Neural progenitor cell (in vitro differentiated cells): ENCODE measurements around the gene SYT1. TPM values are rescaled to one million over a fixed set of nuclear protein-coding genes. Genes with fewer than 3 reads are reported as not detected.

Source experiments
- DNase-seq: peaks from one replicate; pipeline ENCODE4 v3.0.0-alpha.2; 2016; ENCODE audit warnings: low spot score
- H2AFZ ChIP-seq: fragments of 200-600 bp; sonication (generic); replicated peaks from 2 replicates; pipeline ENCODE4 v1.6.1; 2016; ENCODE audit warnings: antibody characterized with exemption
- H3F3A ChIP-seq: fragments of 200-600 bp; sonication (generic); 2 replicates; pipeline ENCODE4 v1.6.1; 2016; ENCODE audit warnings: antibody characterized with exemption, low read depth
- H3K27ac ChIP-seq: fragments of 200-600 bp; sonication (generic); 2 replicates; pipeline ENCODE4 v1.5.1; 2016; ENCODE audit warnings: mild to moderate bottlenecking
- H3K27me3 ChIP-seq: fragments of 200-600 bp; sonication (generic); 2 replicates; pipeline ENCODE4 v1.6.1; 2016; ENCODE audit warnings: mild to moderate bottlenecking, moderate library complexity
- H3K36me3 ChIP-seq: fragments of 200-600 bp; sonication (generic); 2 replicates; pipeline ENCODE4 v1.5.1; 2016
- H3K4me1 ChIP-seq: fragments of 200-600 bp; sonication (generic); 2 replicates; pipeline ENCODE4 v1.6.1; 2016; ENCODE audit warnings: mixed run types
- H3K4me2 ChIP-seq: fragments of 200-600 bp; sonication (generic); 2 replicates; pipeline ENCODE4 v1.6.1; 2016
- H3K4me3 ChIP-seq: fragments of 200-600 bp; sonication (generic); 2 replicates; pipeline ENCODE4 v1.5.1; 2016
- H3K79me2 ChIP-seq: fragments of 200-600 bp; sonication (generic); 2 replicates; pipeline ENCODE4 v1.6.1; 2016; ENCODE audit warnings: low read depth
- H3K9ac ChIP-seq: fragments of 200-600 bp; sonication (generic); 2 replicates; pipeline ENCODE4 v1.6.1; 2016
- H3K9me3 ChIP-seq: fragments of 200-600 bp; sonication (generic); 2 replicates; pipeline ENCODE4 v1.5.1; 2016; ENCODE audit warnings: low read depth
- H4K20me1 ChIP-seq: fragments of 200-600 bp; sonication (generic); 2 replicates; pipeline ENCODE4 v1.6.1; 2016; ENCODE audit warnings: low read depth
- H3K27ac Mint-ChIP-seq: 3 replicates; pipeline ENCODE4 v1.8.0; 2021; ENCODE audit warnings: mixed read lengths
- H3K27me3 Mint-ChIP-seq: 2 replicates; pipeline ENCODE4 v1.8.0; 2022; ENCODE audit warnings: low read depth, mild to moderate bottlenecking, inconsistent platforms, moderate library complexity, mixed read lengths; ENCODE audit not compliant: insufficient read depth
- H3K36me3 Mint-ChIP-seq: 3 replicates; pipeline ENCODE4 v1.8.0; 2021; ENCODE audit warnings: mixed read lengths
- H3K4me1 Mint-ChIP-seq: 3 replicates; pipeline ENCODE4 v1.8.0; 2021; ENCODE audit warnings: mixed read lengths
- H3K4me3 Mint-ChIP-seq: 3 replicates; pipeline ENCODE4 v1.8.0; 2021; ENCODE audit warnings: mild to moderate bottlenecking, moderate library complexity, mixed read lengths
- H3K9me3 Mint-ChIP-seq: 3 replicates; pipeline ENCODE4 v1.8.0; 2020; ENCODE audit warnings: mixed read lengths
- EZH2 ChIP-seq: fragments of 200-600 bp; sonication (generic); IDR thresholded peaks from 2 replicates; pipeline ENCODE4 v1.6.1; 2017; ENCODE audit warnings: antibody characterized with exemption, mild to moderate bottlenecking, moderate library complexity
- EZH2phosphoT487 ChIP-seq: fragments of 200-600 bp; sonication (generic); IDR thresholded peaks from 2 replicates; pipeline ENCODE4 v1.6.1; 2017; ENCODE audit warnings: antibody characterized with exemption
- total RNA-seq: library from RNA; depleted of rRNA; stranded (reverse); fragments of >200 nt; gene quantifications from 2 replicates; pipeline ENCODE4 v1.2.3, GENCODE V29; 2015; ENCODE audit warnings: low replicate concordance
- TF ChIP-seq, protein P1 (sequence below): fragments of 200-600 bp; sonication (generic); IDR thresholded peaks from 2 replicates; pipeline ENCODE4 v1.5.1; 2017; ENCODE audit warnings: antibody characterized with exemption, mild to moderate bottlenecking

SYT1 gene
- total RNA-seq, 1 donor from 2014 or later = 36.9 TPM

- Histone ChIP-seq H3K27ac (no peak overlapping the region), H3K9me3 (no peaks in the 10 kb centered on the region), H3K4me1 (no peaks in the 10 kb centered on the region), H3K36me3 (peaks cover 1% of the 10 kb centered on the region), H3K9ac (no peak overlapping the region), H3K4me3 (no peak overlapping the region), H3K79me2 (no peaks in the 10 kb centered on the region), H4K20me1 (no peaks in the 10 kb centered on the region), H3K4me2 (no peak overlapping the region), H3F3A (no peaks in the 10 kb centered on the region), H3K27me3 (no peaks in the 10 kb centered on the region), H2AFZ (no peak overlapping the region)
- Mint-ChIP-seq H3K27me3 (peaks cover 2% of the 10 kb centered on the region), H3K27ac (no peak overlapping the region), H3K4me3 (no peak overlapping the region), H3K9me3 (no peaks in the 10 kb centered on the region), H3K36me3 (no peaks in the 10 kb centered on the region), H3K4me1 (peaks cover 10% of the 10 kb centered on the region)
- DNase-seq = no peak
- TF ChIP-seq EZH2phosphoT487 = no peak
- no peak for TF ChIP-seq EZH2
- TF ChIP-seq, protein P1, sequence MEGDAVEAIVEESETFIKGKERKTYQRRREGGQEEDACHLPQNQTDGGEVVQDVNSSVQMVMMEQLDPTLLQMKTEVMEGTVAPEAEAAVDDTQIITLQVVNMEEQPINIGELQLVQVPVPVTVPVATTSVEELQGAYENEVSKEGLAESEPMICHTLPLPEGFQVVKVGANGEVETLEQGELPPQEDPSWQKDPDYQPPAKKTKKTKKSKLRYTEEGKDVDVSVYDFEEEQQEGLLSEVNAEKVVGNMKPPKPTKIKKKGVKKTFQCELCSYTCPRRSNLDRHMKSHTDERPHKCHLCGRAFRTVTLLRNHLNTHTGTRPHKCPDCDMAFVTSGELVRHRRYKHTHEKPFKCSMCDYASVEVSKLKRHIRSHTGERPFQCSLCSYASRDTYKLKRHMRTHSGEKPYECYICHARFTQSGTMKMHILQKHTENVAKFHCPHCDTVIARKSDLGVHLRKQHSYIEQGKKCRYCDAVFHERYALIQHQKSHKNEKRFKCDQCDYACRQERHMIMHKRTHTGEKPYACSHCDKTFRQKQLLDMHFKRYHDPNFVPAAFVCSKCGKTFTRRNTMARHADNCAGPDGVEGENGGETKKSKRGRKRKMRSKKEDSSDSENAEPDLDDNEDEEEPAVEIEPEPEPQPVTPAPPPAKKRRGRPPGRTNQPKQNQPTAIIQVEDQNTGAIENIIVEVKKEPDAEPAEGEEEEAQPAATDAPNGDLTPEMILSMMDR = no peak
Measured at GRCh38 chr12:79451365-79451764, 586.8 kb downstream of the SYT1 start.

- Histone ChIP-seq H3K4me1 (no peaks in the 10 kb centered on the region), H2AFZ (no peak overlapping the region), H3K4me2 (no peak overlapping the region), H3K79me2 (no peaks in the 10 kb centered on the region), H3K9me3 (no peaks in the 10 kb centered on the region), H3F3A (no peaks in the 10 kb centered on the region), H3K4me3 (no peak overlapping the region), H3K27me3 (no peaks in the 10 kb centered on the region), H3K27ac (no peak overlapping the region), H3K36me3 (no peaks in the 10 kb centered on the region), H3K9ac (no peak overlapping the region), H4K20me1 (no peaks in the 10 kb centered on the region)
- Mint-ChIP-seq H3K4me3 (no peak overlapping the region), H3K9me3 (no peaks in the 10 kb centered on the region), H3K27ac (no peak overlapping the region), H3K4me1 (peaks cover 10% of the 10 kb centered on the region), H3K36me3 (no peaks in the 10 kb centered on the region), H3K27me3 (peaks cover 2% of the 10 kb centered on the region)
- no peak for DNase-seq
- TF ChIP-seq EZH2 (no peak), EZH2phosphoT487 (no peak)
- TF ChIP-seq, protein P1 = no peak
Measured at GRCh38 chr12:79451978-79452377, 587.4 kb downstream of the SYT1 start.

DNA sequence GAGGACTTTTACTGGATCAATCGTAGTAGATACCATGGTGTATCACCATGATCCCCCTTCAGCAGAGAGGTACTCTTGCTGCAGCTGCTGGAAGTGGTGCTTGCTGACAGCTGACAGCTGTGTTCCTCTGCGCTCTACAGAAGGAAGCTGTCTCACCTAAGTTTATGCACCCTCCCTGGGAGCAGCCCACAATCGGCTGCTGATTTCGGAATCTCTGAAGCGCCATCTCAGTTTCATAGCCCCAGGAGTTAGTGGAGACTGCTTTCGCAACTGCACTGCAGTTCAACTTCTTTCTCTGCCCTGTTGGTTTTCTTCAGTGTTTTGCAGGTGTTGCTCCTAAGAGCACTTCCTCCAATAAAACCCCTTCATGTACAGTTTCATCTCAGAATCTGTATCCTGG, 588.3 kb downstream of the SYT1 start:
- Histone ChIP-seq H3F3A (peaks cover 6% of the 10 kb centered on the region), H3K9ac (no peak overlapping the region)
- no peaks in the 10 kb centered on the region for H3K9me3 Mint-ChIP-seq

More for the DNA sequence above, 588.3 kb downstream of the SYT1 start:
- DNase-seq = no peak
- Mint-ChIP-seq H3K4me3 (no peak overlapping the region), H3K4me1 (peaks cover 6% of the 10 kb centered on the region), H3K27me3 (peaks cover 2% of the 10 kb centered on the region), H3K36me3 (no peaks in the 10 kb centered on the region), H3K27ac (no peak overlapping the region)
- Histone ChIP-seq H2AFZ (no peak overlapping the region), H3K4me2 (no peak overlapping the region), H4K20me1 (no peaks in the 10 kb centered on the region), H3K27me3 (no peaks in the 10 kb centered on the region), H3K9me3 (no peaks in the 10 kb centered on the region), H3K4me1 (no peaks in the 10 kb centered on the region), H3K36me3 (no peaks in the 10 kb centered on the region), H3K79me2 (no peaks in the 10 kb centered on the region), H3K4me3 (no peak overlapping the region), H3K27ac (no peak overlapping the region)
- no peak for TF ChIP-seq EZH2phosphoT487
- TF ChIP-seq, protein P1 = no peak
- no peak for TF ChIP-seq EZH2
